BLaER1 (cell line): Measurements from ENCODE around the gene AURKAIP1.

ENCODE experiments used
- H3K27ac ChIP-seq: shearing (Covaris generic); formaldehyde crosslinking; 2 replicates; pipeline ENCODE4 v1.8.1; 2022
- H3K27me3 ChIP-seq: shearing (Covaris generic); formaldehyde crosslinking; 2 replicates; pipeline ENCODE4 v1.8.1; 2022
- H3K36me3 ChIP-seq: shearing (Covaris generic); formaldehyde crosslinking; 2 replicates; pipeline ENCODE4 v1.8.1; 2022
- H3K4me1 ChIP-seq: shearing (Covaris generic); formaldehyde crosslinking; 2 replicates; pipeline ENCODE4 v1.8.1; 2022
- H3K4me2 ChIP-seq: shearing (Covaris generic); formaldehyde crosslinking; 2 replicates; pipeline ENCODE4 v1.8.1; 2022
- H3K4me3 ChIP-seq: shearing (Covaris generic); formaldehyde crosslinking; 2 replicates; pipeline ENCODE4 v1.8.1; 2022
- H3K9ac ChIP-seq: shearing (Covaris generic); formaldehyde crosslinking; 2 replicates; pipeline ENCODE4 v1.8.1; 2022
- H3K9me3 ChIP-seq: shearing (Covaris generic); formaldehyde crosslinking; 2 replicates; pipeline ENCODE4 v1.8.1; 2022
- H4K20me1 ChIP-seq: shearing (Covaris generic); formaldehyde crosslinking; 2 replicates; pipeline ENCODE4 v1.8.1; 2022
- Cebpa-rat ChIP-seq: shearing (Covaris generic); IDR thresholded peaks from 2 replicates; pipeline ENCODE4 v1.8.1; 2022

Gene AURKAIP1

DNA sequence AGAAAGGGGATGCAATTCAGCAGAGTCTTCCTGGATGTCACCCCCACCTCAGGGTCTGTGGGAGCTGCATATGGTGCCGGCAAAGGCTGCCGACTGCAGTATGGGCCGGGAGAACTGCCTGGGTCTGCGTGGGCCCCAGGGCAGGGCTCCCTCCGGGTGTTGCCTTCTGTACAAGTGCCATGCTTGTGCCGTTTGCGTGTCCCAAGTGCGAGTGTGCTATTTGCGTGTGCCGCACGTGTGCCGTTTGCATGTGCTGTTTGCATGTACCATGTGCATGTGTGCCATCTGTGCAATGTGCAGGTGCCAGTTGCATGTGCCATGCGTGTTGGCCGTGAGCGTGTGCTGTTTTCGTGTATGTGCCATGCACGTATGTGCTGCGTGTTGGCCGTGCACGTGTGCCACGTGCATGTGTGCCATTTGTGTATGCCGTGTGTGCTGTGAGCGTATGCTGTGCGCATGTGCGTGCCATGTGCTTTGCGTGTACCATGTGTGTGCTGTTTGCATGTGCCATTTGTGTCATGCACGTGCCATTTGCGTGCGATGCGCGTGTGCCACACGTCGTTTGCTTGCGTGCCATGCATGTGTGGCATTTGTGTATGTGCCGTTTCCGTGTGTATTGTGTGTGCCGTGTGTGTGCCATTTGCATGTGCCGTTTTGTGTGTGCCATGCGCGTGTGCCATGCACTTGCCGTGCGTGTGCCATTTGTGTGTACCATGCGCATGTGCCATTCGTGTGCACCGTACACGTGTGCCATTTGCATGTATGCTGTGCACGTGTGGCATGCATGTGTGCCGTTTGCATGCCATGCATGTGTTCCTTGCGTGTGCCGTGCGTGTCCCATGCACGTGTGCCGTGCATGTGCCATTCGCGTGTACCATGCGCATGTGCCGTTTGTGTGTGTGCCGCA, 45.5 kb downstream of the AURKAIP1 start:
- H3K27me3 ChIP-seq = no peaks in the 10 kb centered on the region
- no peak for TF ChIP-seq Cebpa-rat
- peaks cover 26% of the 10 kb centered on the region for H3K4me1 ChIP-seq
- peaks cover 89% of the 10 kb centered on the region for H4K20me1 ChIP-seq
- H3K36me3 ChIP-seq = peaks cover 35% of the 10 kb centered on the region
- H3K9me3 ChIP-seq = no peaks in the 10 kb centered on the region
- H3K27ac ChIP-seq = no peak overlapping the region
- no peak overlapping the region for H3K4me2 ChIP-seq
- no peak overlapping the region for H3K4me3 ChIP-seq
- no peak overlapping the region for H3K9ac ChIP-seq

DNA sequence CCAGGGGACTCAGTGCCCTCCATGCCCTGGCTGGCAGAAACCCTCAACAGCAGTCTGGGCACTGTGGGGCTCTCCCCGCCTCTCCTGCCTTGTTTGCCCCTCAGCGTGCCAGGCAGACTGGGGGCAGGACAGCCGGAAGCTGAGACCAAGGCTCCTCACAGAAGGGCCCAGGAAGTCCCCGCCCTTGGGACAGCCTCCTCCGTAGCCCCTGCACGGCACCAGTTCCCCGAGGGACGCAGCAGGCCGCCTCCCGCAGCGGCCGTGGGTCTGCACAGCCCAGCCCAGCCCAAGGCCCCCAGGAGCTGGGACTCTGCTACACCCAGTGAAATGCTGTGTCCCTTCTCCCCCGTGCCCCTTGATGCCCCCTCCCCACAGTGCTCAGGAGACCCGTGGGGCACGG, 46.8 kb downstream of the AURKAIP1 start:
- Histone ChIP-seq H3K9ac (0 out of 2 replicates have a peak overlapping the region, but pooled peaks have one; percentile 4), H4K20me1 (peaks cover 80% of the 10 kb centered on the region), H3K27ac (no peak overlapping the region), H3K4me3 (no peak overlapping the region), H3K27me3 (no peaks in the 10 kb centered on the region), H3K36me3 (peaks cover 27% of the 10 kb centered on the region), H3K9me3 (no peaks in the 10 kb centered on the region), H3K4me2 (no peak overlapping the region), H3K4me1 (peaks cover 30% of the 10 kb centered on the region)
- no peak for TF ChIP-seq Cebpa-rat

GRCh38 chr1:1327291-1327690, 47.7 kb downstream of the AURKAIP1 start:
- H4K20me1 ChIP-seq = peaks cover 78% of the 10 kb centered on the region
- no peak overlapping the region for H3K4me2 ChIP-seq
- no peaks in the 10 kb centered on the region for H3K9me3 ChIP-seq
- no peaks in the 10 kb centered on the region for H3K27me3 ChIP-seq
- H3K36me3 ChIP-seq = peaks cover 32% of the 10 kb centered on the region
- H3K4me1 ChIP-seq = peaks cover 36% of the 10 kb centered on the region
- no peak for TF ChIP-seq Cebpa-rat
- no peak overlapping the region for H3K27ac ChIP-seq
- no peak overlapping the region for H3K4me3 ChIP-seq
- H3K9ac ChIP-seq = no peak overlapping the region

DNA sequence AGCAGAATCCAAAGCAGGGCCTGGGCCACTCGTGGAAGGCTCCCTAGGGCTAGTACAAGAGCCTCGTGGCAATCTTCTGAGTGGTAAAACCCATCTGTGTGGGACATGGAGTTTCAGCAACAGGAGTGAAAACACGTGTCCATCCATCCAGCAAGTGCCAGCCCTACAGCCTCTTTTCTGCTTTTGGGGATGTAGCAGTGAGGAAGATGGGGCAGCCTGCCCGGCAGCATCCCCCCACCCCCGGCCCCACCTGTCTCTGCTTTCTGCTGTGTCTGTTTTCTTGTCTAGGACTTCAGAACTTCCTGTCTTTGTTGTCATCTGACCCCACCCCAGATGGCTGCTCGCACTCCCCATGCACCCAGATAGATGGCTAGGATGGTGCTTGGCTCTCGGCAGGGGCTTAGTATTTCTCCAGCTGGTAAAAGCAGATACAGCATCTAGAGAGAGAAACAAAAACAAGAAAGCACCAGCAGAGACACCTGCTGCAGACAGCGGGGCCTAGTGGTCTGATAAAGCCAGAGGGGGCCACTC, 48.9 kb downstream of the AURKAIP1 start:
- Histone ChIP-seq H3K36me3 (peaks cover 42% of the 10 kb centered on the region), H3K27ac (no peak overlapping the region), H3K4me2 (peak overlapping the region; percentile 97), H3K27me3 (no peaks in the 10 kb centered on the region), H3K4me3 (peak overlapping the region; percentile 99), H4K20me1 (peaks cover 81% of the 10 kb centered on the region), H3K9ac (peak overlapping the region; percentile 97), H3K4me1 (peaks cover 36% of the 10 kb centered on the region), H3K9me3 (no peaks in the 10 kb centered on the region)
- TF ChIP-seq Cebpa-rat = no peak

- TF ChIP-seq Cebpa-rat = no peak
- Histone ChIP-seq H4K20me1 (peaks cover 81% of the 10 kb centered on the region), H3K4me1 (peaks cover 38% of the 10 kb centered on the region), H3K9ac (peak overlapping the region; percentile 97), H3K9me3 (no peaks in the 10 kb centered on the region), H3K27me3 (no peaks in the 10 kb centered on the region), H3K4me2 (peak overlapping the region; percentile 97), H3K4me3 (peak overlapping the region; percentile 99), H3K36me3 (peaks cover 49% of the 10 kb centered on the region), H3K27ac (peak overlapping the region; percentile 79)
Observed at GRCh38 chr1:1325288-1326074, 49.5 kb downstream of the AURKAIP1 start.

DNA sequence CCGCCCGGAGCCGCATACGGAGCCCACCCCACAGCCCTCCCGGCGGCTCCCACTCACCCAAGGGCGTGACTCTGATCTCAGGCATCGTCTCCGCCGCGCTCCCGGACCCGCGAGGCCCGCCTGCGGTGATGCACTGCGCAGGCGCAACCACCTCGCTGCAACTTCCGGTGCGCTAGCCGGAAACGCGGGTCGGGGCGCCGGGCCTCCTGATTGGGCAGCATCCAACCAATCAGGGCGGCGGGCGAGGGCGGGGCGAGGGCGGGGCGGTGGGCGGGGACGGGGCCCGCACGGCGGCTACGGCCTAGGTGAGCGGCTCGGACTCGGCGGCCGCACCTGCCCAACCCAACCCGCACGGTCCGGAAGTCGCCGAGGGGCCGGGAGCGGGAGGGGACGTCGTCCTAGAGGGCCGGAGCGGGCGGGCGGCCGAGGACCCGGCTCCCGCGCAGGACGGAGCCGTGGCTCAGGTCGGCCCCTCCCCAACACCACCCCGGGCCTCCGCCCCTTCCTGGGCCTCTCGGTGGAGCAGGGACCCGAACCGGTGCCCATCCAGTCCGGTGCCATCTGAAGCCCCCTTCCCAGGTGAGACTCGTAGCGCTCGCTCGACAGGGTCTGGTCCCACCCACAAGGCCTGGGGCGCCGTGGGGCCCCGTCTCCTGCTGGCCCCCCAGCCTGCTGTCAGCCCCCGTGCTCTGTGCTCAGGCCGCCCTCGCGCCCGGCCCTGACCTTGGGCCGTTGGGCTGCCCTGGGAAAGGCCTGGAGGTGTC, 50.3 kb downstream of the AURKAIP1 start, which contains the start of the genes CPTP and INTS11:
TSS of gene CPTP (plus strand) at position 279 of the 764 bp plus-strand sequence. CDS start 2,109 bp downstream, outside the sequence.
TSS of gene INTS11 (minus strand) at position 137 of the 764 bp plus-strand sequence. CDS start at position 85, 52 bp downstream.
- Histone ChIP-seq H3K27me3 (no peaks in the 10 kb centered on the region), H3K4me3 (peak within 1 kb of the TSS; percentile 99), H3K4me1 (peaks cover 39% of the 10 kb centered on the region), H3K36me3 (peaks cover 57% of the 10 kb centered on the region), H3K27ac (peak within 1 kb of the TSS; percentile 93), H3K4me2 (peak within 1 kb of the TSS; percentile 97), H3K9ac (peak within 1 kb of the TSS; percentile 97), H4K20me1 (peaks cover 81% of the 10 kb centered on the region), H3K9me3 (no peaks in the 10 kb centered on the region)
- no peak for TF ChIP-seq Cebpa-rat

- Histone ChIP-seq H3K4me1 (peaks cover 39% of the 10 kb centered on the region), H3K4me2 (peak overlapping the region; percentile 72), H3K4me3 (peak overlapping the region; percentile 99), H3K9me3 (no peaks in the 10 kb centered on the region), H3K27me3 (no peaks in the 10 kb centered on the region), H3K36me3 (peaks cover 63% of the 10 kb centered on the region), H3K27ac (peak overlapping the region; percentile 93), H4K20me1 (peaks cover 81% of the 10 kb centered on the region), H3K9ac (peak overlapping the region; percentile 97)
- no peak for TF ChIP-seq Cebpa-rat
Observed at GRCh38 chr1:1324084-1324523, 50.9 kb downstream of the AURKAIP1 start.
